HFFc6 (cell line): ENCODE results near the gene VEGFD. TPM values are rescaled to one million over a fixed set of nuclear protein-coding genes. Genes with fewer than 3 reads are reported as not detected.

ENCODE experiments used
- DNase-seq: peaks from one replicate; pipeline ENCODE4 v3.0.0-alpha.2; 2018
- H3K27ac Mint-ChIP-seq: 2 replicates; pipeline ENCODE4 v1.8.0; 2020; ENCODE audit warnings: mild to moderate bottlenecking, mixed read lengths
- H3K27me3 Mint-ChIP-seq: 2 replicates; pipeline ENCODE4 v1.8.0; 2021; ENCODE audit warnings: mild to moderate bottlenecking, moderate library complexity, mixed read lengths; ENCODE audit not compliant: insufficient read depth
- H3K36me3 Mint-ChIP-seq: 2 replicates; pipeline ENCODE4 v1.8.0; 2021; ENCODE audit warnings: low read depth, mixed read lengths
- H3K4me1 Mint-ChIP-seq: 2 replicates; pipeline ENCODE4 v1.8.0; 2020; ENCODE audit warnings: low read depth, mixed read lengths
- H3K4me3 Mint-ChIP-seq: 2 replicates; pipeline ENCODE4 v1.8.0; 2020; ENCODE audit warnings: mild to moderate bottlenecking, moderate library complexity, mixed read lengths
- H3K9me3 Mint-ChIP-seq: 2 replicates; pipeline ENCODE4 v1.8.0; 2020; ENCODE audit warnings: mild to moderate bottlenecking, mixed read lengths
- CTCF ChIP-seq: fragments of 200-600 bp; sonication (generic); IDR thresholded peaks from 2 replicates; pipeline ENCODE4 v1.5.0; 2021; ENCODE audit warnings: antibody characterized with exemption, mild to moderate bottlenecking
- total RNA-seq, 6 experiments: library from RNA; stranded (reverse); fragmentation: NEBNext Ultra II Directional; extraction: Animal tissue kit (Norgen Biotek cat#: 25700); gene quantifications; 2 replicates in 1 of 6; 3 replicates in 5 of 6; pipeline ENCODE4 v1.2.3, GENCODE V29; 2021

The VEGFD gene
- total RNA-seq, 6 experiments from 2014 or later, result not detected

DNA sequence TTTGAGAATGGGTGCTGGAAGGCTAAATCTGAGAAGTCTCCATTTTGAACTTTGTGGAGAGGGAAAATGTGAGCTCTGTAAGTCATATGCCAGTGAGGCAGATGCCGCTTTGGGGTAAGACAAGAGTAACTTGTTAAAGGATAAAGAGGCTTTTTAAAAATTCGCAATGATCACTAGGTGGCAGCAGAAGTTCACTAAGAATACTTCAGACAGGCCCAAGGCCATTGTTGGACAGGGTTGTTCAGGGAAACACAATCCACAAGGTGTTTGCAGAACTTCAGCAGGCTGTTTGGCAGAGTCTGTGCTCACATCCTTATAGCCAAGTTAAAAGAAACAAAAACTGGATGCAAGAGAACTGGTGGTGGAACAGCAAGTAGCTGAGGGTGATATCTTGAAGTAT is 35.2 kb downstream of the VEGFD start:
- TF ChIP-seq CTCF, result peak; percentile 73
- H3K4me3 Mint-ChIP-seq, result no peak overlapping the region
- no peaks in the 10 kb centered on the region for H3K9me3 Mint-ChIP-seq
- H3K27me3 Mint-ChIP-seq, result no peaks in the 10 kb centered on the region; the same call in none of the 2 replicates
- H3K4me1 Mint-ChIP-seq, result no peaks in the 10 kb centered on the region
- H3K36me3 Mint-ChIP-seq, result no peaks in the 10 kb centered on the region
- peak; percentile 53 for DNase-seq
- H3K27ac Mint-ChIP-seq, result no peak overlapping the region

DNA sequence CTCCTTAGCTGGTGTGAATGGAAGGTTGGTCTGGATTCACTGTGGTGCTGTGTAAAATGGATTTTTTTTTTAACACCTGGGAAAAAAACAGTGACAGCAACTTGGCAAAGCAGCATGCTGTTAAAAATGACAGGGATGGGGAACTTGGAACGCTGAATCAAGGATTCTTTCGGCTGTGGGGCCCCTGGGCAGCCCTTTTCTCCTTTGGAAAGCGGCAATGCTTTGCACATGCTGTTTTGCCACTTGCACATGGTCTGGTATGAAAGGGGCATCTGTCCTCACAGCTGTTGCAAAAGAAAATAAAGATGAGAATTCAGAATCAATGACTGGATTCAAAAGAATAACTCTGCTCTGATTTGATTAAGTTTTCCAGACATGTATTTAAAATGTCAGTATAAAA is 38.2 kb downstream of the VEGFD start:
- no peaks in the 10 kb centered on the region for H3K9me3 Mint-ChIP-seq
- H3K27ac Mint-ChIP-seq, result no peak overlapping the region
- no peak overlapping the region for H3K4me3 Mint-ChIP-seq
- no peaks in the 10 kb centered on the region for H3K36me3 Mint-ChIP-seq
- DNase-seq, result no peak
- TF ChIP-seq CTCF, result no peak
- peaks cover 6% of the 10 kb centered on the region for H3K4me1 Mint-ChIP-seq
- H3K27me3 Mint-ChIP-seq, result no peaks in the 10 kb centered on the region; the same call in none of the 2 replicates

GRCh38 chrX:15344106-15344505 is 40.1 kb downstream of the VEGFD start:
- H3K9me3 Mint-ChIP-seq, result no peaks in the 10 kb centered on the region
- no peak overlapping the region for H3K27ac Mint-ChIP-seq
- peaks cover 4% of the 10 kb centered on the region for H3K27me3 Mint-ChIP-seq
- no peaks in the 10 kb centered on the region for H3K36me3 Mint-ChIP-seq
- peaks cover 6% of the 10 kb centered on the region for H3K4me1 Mint-ChIP-seq
- no peak for DNase-seq
- no peak for TF ChIP-seq CTCF
- no peak overlapping the region for H3K4me3 Mint-ChIP-seq

GRCh38 chrX:15343075-15343476 is 41.1 kb downstream of the VEGFD start:
- Mint-ChIP-seq H3K4me1 (peaks cover 6% of the 10 kb centered on the region), H3K4me3 (no peak overlapping the region), H3K9me3 (no peaks in the 10 kb centered on the region), H3K27ac (no peak overlapping the region), H3K36me3 (no peaks in the 10 kb centered on the region), H3K27me3 (peaks cover 4% of the 10 kb centered on the region; the same call in 1 of the 2 replicates)
- no peak for TF ChIP-seq CTCF
- peak; percentile 48 for DNase-seq

DNA sequence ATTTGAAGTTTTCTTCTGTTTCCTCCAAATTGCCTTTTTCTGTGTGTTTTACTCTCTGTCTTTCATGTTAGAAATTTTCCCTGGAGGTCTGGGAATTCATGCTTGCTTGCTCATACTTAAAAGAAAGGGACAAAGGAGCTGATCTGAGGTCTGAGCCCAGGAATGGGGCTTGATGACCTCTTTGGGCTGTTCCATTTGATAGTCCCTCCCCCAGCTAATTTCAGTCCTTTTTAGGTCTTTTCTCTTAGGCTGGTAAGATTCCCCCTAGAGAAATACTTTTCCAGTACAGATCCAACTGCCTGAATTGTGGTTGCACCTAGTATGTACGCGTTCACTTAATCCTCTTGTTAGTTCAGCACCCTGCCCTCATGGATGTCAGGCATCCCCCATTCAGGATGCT is 43.3 kb downstream of the VEGFD start:
- DNase-seq, result no peak
- Mint-ChIP-seq H3K9me3 (no peaks in the 10 kb centered on the region), H3K27me3 (peaks cover 4% of the 10 kb centered on the region; the same call in 1 of the 2 replicates), H3K36me3 (no peaks in the 10 kb centered on the region), H3K27ac (no peak overlapping the region), H3K4me1 (peaks cover 13% of the 10 kb centered on the region), H3K4me3 (no peak overlapping the region)
- TF ChIP-seq CTCF, result no peak

- Mint-ChIP-seq H3K27me3 (peaks cover 4% of the 10 kb centered on the region; the same call in 1 of the 2 replicates), H3K27ac (peak overlapping the region; percentile 88), H3K4me3 (peak overlapping the region; percentile 92), H3K36me3 (no peaks in the 10 kb centered on the region), H3K4me1 (peaks cover 6% of the 10 kb centered on the region; the same call in 1 of the 2 replicates), H3K9me3 (no peaks in the 10 kb centered on the region)
- no peak for TF ChIP-seq CTCF
- DNase-seq, result peak; percentile 29
These were observed 48.2 kb downstream of the VEGFD start for GRCh38 chrX:15336023-15336413.
